Measurements from ENCODE around the gene IRF2. TPM values are rescaled to one million over a fixed set of nuclear protein-coding genes. Genes with fewer than 3 reads are reported as not detected.
A peak's percentile ranks its signal among the peaks of the same experiment; 100 is the strongest.

The IRF2 gene
- total and polyA plus RNA-seq, 7 donors = 6.7 to 28.9 (median 16.8) TPM

DNA sequence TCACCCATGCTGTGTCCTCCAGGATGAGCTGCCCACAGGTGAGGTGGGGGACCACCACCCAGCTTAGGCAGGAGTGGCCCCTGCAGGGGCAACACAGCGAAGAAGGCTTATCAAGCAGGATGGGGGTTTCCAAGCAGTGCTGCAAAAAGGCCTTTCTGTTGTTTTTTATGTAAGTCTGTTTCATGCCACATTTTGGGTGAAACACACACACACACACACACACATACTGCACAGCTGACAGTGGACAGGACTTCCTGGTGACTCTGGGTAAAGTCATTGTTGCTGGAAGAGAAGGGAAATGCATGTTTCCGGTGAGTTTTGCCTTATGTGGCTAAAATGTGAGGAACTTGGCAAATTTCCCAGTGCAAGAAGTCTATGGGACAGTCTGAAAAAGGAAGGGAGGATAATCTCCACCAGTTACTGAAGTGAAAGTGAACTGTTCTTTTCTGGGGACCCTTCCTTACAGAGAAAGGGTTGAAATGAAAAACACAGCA is 119.2 kb downstream of the IRF2 start:
- no peaks in the 10 kb centered on the region for H3K36me3 ChIP-seq (ENCODE audit: insufficient read depth in 1 of 2, low read depth in 1 of 2)
- intact Hi-C loops (cut with DNase I) = no loop called here
- TF ChIP-seq, protein P1, sequence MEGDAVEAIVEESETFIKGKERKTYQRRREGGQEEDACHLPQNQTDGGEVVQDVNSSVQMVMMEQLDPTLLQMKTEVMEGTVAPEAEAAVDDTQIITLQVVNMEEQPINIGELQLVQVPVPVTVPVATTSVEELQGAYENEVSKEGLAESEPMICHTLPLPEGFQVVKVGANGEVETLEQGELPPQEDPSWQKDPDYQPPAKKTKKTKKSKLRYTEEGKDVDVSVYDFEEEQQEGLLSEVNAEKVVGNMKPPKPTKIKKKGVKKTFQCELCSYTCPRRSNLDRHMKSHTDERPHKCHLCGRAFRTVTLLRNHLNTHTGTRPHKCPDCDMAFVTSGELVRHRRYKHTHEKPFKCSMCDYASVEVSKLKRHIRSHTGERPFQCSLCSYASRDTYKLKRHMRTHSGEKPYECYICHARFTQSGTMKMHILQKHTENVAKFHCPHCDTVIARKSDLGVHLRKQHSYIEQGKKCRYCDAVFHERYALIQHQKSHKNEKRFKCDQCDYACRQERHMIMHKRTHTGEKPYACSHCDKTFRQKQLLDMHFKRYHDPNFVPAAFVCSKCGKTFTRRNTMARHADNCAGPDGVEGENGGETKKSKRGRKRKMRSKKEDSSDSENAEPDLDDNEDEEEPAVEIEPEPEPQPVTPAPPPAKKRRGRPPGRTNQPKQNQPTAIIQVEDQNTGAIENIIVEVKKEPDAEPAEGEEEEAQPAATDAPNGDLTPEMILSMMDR (IDR thresholded peaks at IDR 0.05) = no peak
- H3K27me3 ChIP-seq (ENCODE audit: insufficient read depth in 3 of 3, low read length in 2 of 3) = no peaks in the 10 kb centered on the region
- H3K27ac ChIP-seq = peak overlapping the region; percentile 49
- 33 to 51% (median 45%) methylated on average over 2 of the region's 2 CpGs for WGBS, 3 donors
- DNase-seq = no peak
- no peak overlapping the region for H3K4me3 ChIP-seq
- H3K4me1 ChIP-seq = peaks cover 9% of the 10 kb centered on the region
- H3K9me3 ChIP-seq = no peaks in the 10 kb centered on the region
- peak; percentile 7 to 60 (median 47) for ATAC-seq

DNA sequence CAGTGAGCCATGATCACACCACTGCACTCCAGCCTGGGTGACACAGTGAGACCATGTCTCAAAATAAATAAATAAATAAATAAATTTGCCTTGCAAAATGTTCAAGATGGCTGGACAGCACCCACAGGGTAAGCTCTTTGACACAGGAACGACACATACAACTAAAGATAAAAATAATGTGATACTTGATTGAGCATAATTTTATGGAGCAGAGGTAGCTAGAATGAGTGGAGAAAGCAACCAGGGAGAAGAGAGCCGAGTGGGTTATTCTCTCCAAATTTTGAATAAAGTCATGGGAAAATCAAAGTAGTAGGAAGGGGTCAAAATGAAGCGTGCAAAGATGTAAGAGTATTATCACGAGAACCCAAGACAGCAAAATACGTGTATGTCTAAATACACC is 121.5 kb downstream of the IRF2 start:
- no peaks in the 10 kb centered on the region for H3K36me3 ChIP-seq (ENCODE audit: insufficient read depth in 1 of 2, low read depth in 1 of 2)
- no peaks in the 10 kb centered on the region for H3K9me3 ChIP-seq
- ATAC-seq (no peak), DNase-seq (no peak)
- H3K4me3 ChIP-seq = no peak overlapping the region
- intact Hi-C loops (cut with DNase I) = no loop called here
- H3K4me1 ChIP-seq = peaks cover 24% of the 10 kb centered on the region
- 91 to 94% (median 94%) methylated on average over 5 of the region's 5 CpGs for WGBS, 3 donors
- TF ChIP-seq, protein P1 (IDR thresholded peaks at IDR 0.05) = no peak
- no peak overlapping the region for H3K27ac ChIP-seq
- no peaks in the 10 kb centered on the region for H3K27me3 ChIP-seq (ENCODE audit: insufficient read depth in 3 of 3, low read length in 2 of 3)

DNA sequence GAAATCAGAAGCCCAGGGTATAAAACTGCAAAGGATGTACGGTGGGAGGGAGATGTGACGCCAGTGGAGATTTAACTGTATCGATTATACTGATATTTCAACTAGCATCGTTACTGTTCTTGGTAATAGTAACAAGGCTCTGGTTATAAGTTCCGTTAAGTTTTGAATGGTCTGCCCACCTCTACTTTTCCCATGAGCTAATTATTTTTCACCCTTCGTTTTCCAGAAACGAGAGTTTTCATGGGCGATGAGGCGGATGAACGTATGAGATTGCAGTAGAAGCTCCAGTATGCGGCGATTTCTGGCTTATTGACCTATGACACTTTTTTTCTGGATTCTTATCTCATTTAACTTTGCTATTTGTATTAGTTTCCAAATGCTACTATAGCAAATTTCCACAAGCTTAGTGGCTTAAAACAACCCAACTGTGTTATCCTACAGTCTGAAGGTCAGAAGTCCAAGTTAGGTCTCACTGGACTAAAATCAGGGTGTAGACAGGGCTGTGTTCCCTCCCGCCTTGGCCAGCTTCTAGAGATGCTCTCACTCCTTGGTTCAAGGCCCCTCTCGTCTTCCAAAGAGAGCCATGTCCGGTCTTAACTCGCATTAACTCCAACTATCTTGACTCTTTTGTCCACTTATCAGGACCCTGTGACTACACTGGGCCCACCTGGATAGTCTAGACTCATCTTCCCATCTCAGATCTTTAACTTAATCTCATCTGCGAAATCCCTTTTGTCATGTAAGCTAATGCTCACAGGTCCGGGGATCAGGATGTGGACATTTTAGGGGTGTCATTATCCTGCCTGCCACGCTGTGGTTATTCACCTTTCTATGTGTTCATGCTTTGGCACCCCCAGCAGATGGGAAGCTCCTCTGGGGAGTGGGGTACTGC is 122.5 kb downstream of the IRF2 start:
- intact Hi-C loops (cut with DNase I) = no loop called here
- WGBS, 3 donors = 92 to 95% (median 94%) methylated on average over 19 of the region's 19 CpGs

DNA sequence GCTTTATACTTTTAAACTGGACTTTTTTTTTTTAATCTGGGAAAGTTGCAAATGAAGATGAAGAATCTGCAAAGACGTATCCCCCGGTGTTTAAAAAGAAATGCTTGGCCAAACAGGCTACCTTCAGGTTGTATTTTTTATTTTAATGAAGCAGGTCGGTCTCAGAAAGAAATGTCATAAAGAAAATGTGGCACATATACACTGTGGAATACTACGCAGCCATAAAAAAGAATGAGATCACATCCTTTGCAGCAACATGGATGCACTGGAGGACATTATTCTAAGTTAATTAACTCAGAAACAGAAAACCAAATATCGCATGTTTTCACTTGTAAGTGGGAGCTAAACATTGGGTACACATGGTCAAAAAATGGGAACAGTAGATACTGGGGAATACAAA is 123.4 kb downstream of the IRF2 start:
- TF ChIP-seq, protein P1 (IDR thresholded peaks at IDR 0.05) = no peak
- Histone ChIP-seq H3K27ac (no peak overlapping the region), H3K36me3 (ENCODE audit: insufficient read depth in 1 of 2, low read depth in 1 of 2) (no peaks in the 10 kb centered on the region), H3K4me1 (peaks cover 41% of the 10 kb centered on the region), H3K9me3 (no peaks in the 10 kb centered on the region), H3K27me3 (ENCODE audit: insufficient read depth in 3 of 3, low read length in 2 of 3) (no peaks in the 10 kb centered on the region), H3K4me3 (no peak overlapping the region)
- intact Hi-C loops (cut with DNase I) = no loop called here
- ATAC-seq (no peak), DNase-seq (no peak)
- WGBS, 3 donors = 97 to 98% (median 98%) methylated on average over 5 of the region's 5 CpGs

More for the DNA sequence above, 122.5 kb downstream of the IRF2 start:
- no peak for ATAC-seq
- H3K9me3 ChIP-seq = no peaks in the 10 kb centered on the region
- peaks cover 34% of the 10 kb centered on the region for H3K4me1 ChIP-seq
- no peak overlapping the region for H3K27ac ChIP-seq
- H3K36me3 ChIP-seq (ENCODE audit: insufficient read depth in 1 of 2, low read depth in 1 of 2) = no peaks in the 10 kb centered on the region
- TF ChIP-seq, protein P1 (IDR thresholded peaks at IDR 0.05) = no peak
- no peak for DNase-seq
- H3K4me3 ChIP-seq = no peak overlapping the region
- H3K27me3 ChIP-seq (ENCODE audit: insufficient read depth in 3 of 3, low read length in 2 of 3) = no peaks in the 10 kb centered on the region

All from psoas muscle (tissue), 8 donors.